Transverse colon (tissue), 4 donors: Measurements from ENCODE around the gene ITGA11. TPM values are rescaled to one million over a fixed set of nuclear protein-coding genes. Genes with fewer than 3 reads are reported as not detected.

ENCODE experiments used
- DNase-seq: peaks from one replicate; pipeline ENCODE4 v3.0.0-alpha.2; 2019
- H3K27ac ChIP-seq, 4 donors: fragments of 200-600 bp; sonication (generic); 2 replicates each; pipeline ENCODE4 v1.5.1; 2016 to 2018; ENCODE audit warnings: inconsistent platforms in 4 of 4
- H3K27me3 ChIP-seq: fragments of 200-600 bp; sonication (generic); 2 replicates; pipeline ENCODE4 v1.5.1; 2017; ENCODE audit warnings: inconsistent platforms
- H3K36me3 ChIP-seq, 4 donors: fragments of 200-600 bp; sonication (generic); 2 replicates each; pipeline ENCODE4 v1.5.1; 2017 to 2019; ENCODE audit warnings: inconsistent platforms in 4 of 4
- H3K4me1 ChIP-seq, 4 donors: fragments of 200-600 bp; sonication (generic); 2 replicates each; pipeline ENCODE4 v1.5.1; 2017 to 2020; ENCODE audit warnings: inconsistent platforms in 4 of 4
- H3K4me3 ChIP-seq, 4 donors: fragments of 200-600 bp; sonication (generic); 1 replicate in 1 of 4; 2 replicates in 3 of 4; pipeline versions ENCODE4 v1.5.1 to v1.6.1; 2017 to 2019; ENCODE audit warnings: inconsistent platforms in 4 of 4
- H3K9me3 ChIP-seq, 2 donors: fragments of 200-600 bp; sonication (generic); 2 replicates each; pipeline ENCODE4 v1.5.1; 2017 to 2019; ENCODE audit warnings: inconsistent platforms in 2 of 2
- CTCF ChIP-seq, 5 experiments: fragments of 200-600 bp in 3 of 5; fragments of 450-650 bp in 2 of 5; sonication (generic) in 3 of 5; IDR thresholded peaks; 1 replicate in 2 of 5; 2 replicates in 3 of 5; pipeline ENCODE4 v1.5.1; 2016 to 2017; ENCODE audit warnings: antibody characterized with exemption in 5 of 5, inconsistent platforms in 3 of 5, mild to moderate bottlenecking in 2 of 5, moderate library complexity in 1 of 5
- EP300 ChIP-seq: sonication (generic); formaldehyde crosslinking; IDR thresholded peaks from one replicate; pipeline ENCODE4 v1.6.1; 2017; ENCODE audit warnings: antibody characterized with exemption, low read depth
- POLR2A ChIP-seq: fragments of 450-650 bp; IDR thresholded peaks from one replicate; pipeline ENCODE4 v1.6.1; 2016; ENCODE audit warnings: antibody characterized with exemption, mild to moderate bottlenecking, moderate library complexity
- POLR2AphosphoS5 ChIP-seq, 3 donors: sonication (generic); formaldehyde crosslinking; IDR thresholded peaks; one replicate each; pipeline ENCODE4 v1.6.1; 2016; ENCODE audit warnings: antibody characterized with exemption in 3 of 3
- WGBS, 2 donors: methylation state at CpG; one replicate each; pipeline ENCODE4 v1.1.5; 2018; ENCODE audit warnings: low coverage in 1 of 2; 5-methylcytosine and 5-hydroxymethylcytosine counted together
- in situ Hi-C, 4 donors: fragments of 200-750 bp; cut with MboI; loops; one replicate each; pipeline versions ENCODE4 v1.15.0 to v1.15.1; 2017; ENCODE audit warnings: low sequenced_read_pairs in 3 of 4, low pct_ligation_motif_present in 1 of 4, low pct_unique_long_range_greater_than_20kb in 1 of 4
- intact Hi-C: fragments of 100-400 bp; cut with DNase I; formaldehyde crosslinking; loops from one replicate; pipeline ENCODE4 v1.15.1; 2023; ENCODE audit warnings: low total_unique reads
- total RNA-seq, 4 donors: library from RNA; depleted of rRNA; stranded (reverse); fragments of >200 nt; gene quantifications; one replicate each; pipeline ENCODE4 v1.1.0, GENCODE V29; 2016

The ITGA11 gene
- total RNA-seq, 4 donors from 2014 or later: 0.37 to 3.2 (median 1.1) TPM

DNA sequence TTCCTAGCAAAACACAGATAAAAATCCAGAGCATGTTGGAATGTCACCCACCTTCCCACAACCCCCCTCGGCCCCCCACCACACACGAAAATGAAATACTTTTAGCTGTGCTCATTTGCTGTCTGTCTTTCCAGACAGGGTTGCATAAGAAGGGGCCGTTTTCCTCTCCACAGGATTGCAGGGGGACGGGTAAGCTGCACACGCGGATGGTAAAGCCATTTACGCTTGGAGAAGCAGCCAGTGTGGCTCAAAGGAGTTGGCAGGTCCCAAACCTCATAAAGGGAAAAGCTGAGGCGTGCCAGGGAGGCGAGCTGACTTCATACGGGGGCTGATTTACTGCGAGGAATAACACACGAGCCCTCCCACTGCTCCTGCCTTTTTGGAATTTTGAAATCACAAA lies 47.4 kb upstream of the ITGA11 start:
- H3K27ac ChIP-seq: peak overlapping the region in 3 of 4 donors; percentile 38 to 45 (median 38)
- TF ChIP-seq POLR2A (no peak), CTCF (IDR thresholded peaks at IDR 0.05) (no peak), POLR2AphosphoS5 (IDR thresholded peaks at IDR 0.05) (peak in 1 of 3 donors; percentile 17), EP300 (no peak)
- in situ Hi-C loops (no loop called here), intact Hi-C loops (no loop called here)
- H3K27me3 ChIP-seq: no peaks in the 10 kb centered on the region
- no peaks in the 10 kb centered on the region for H3K36me3 ChIP-seq
- peak; percentile 24 for DNase-seq
- H3K9me3 ChIP-seq: no peaks in the 10 kb centered on the region
- WGBS, 2 donors: 46 to 50% methylated on average over 8 to 12 of the region's 12 CpGs
- peaks cover 0 to 4% (median 0%) of the 10 kb centered on the region in 4 donors for H3K4me1 ChIP-seq
- H3K4me3 ChIP-seq: no peak overlapping the region

GRCh38 chr15:68478853-68479252 lies 46.9 kb upstream of the ITGA11 start:
- H3K9me3 ChIP-seq: no peaks in the 10 kb centered on the region
- in situ Hi-C loops: no loop called here
- H3K4me3 ChIP-seq: no peak overlapping the region
- no peaks in the 10 kb centered on the region for H3K36me3 ChIP-seq
- DNase-seq: no peak
- no peaks in the 10 kb centered on the region for H3K27me3 ChIP-seq
- TF ChIP-seq EP300 (no peak), POLR2AphosphoS5 (IDR thresholded peaks at IDR 0.05) (no peak), POLR2A (no peak), CTCF (IDR thresholded peaks at IDR 0.05) (no peak)
- H3K4me1 ChIP-seq: peaks cover 0 to 4% (median 0%) of the 10 kb centered on the region in 4 donors
- WGBS, 2 donors: 73 to 78% methylated on average over 3 to 4 of the region's 4 CpGs
- H3K27ac ChIP-seq: peak overlapping the region in 1 of 4 donors; percentile 45
- intact Hi-C loops: no loop called here

GRCh38 chr15:68475449-68475848 lies 43.5 kb upstream of the ITGA11 start:
- TF ChIP-seq POLR2A: no peak
- TF ChIP-seq EP300: no peak
- no peak for TF ChIP-seq POLR2AphosphoS5 (IDR thresholded peaks at IDR 0.05)
- no peak for TF ChIP-seq CTCF (IDR thresholded peaks at IDR 0.05)
- in situ Hi-C loops: no loop called here
- H3K4me3 ChIP-seq: no peak overlapping the region

GRCh38 chr15:68471541-68471940 lies 39.6 kb upstream of the ITGA11 start:
- intact Hi-C loops: no loop called here
- 58 to 74% methylated on average over 5 of the region's 5 CpGs for WGBS, 2 donors
- no peaks in the 10 kb centered on the region for H3K9me3 ChIP-seq
- DNase-seq: no peak
- no peaks in the 10 kb centered on the region for H3K36me3 ChIP-seq
- H3K4me3 ChIP-seq: no peak overlapping the region
- no peak overlapping the region for H3K27ac ChIP-seq
- peaks cover 0 to 6% (median 0%) of the 10 kb centered on the region in 4 donors for H3K4me1 ChIP-seq
- in situ Hi-C loops: no loop called here
- H3K27me3 ChIP-seq: no peaks in the 10 kb centered on the region
- no peak for TF ChIP-seq CTCF (IDR thresholded peaks at IDR 0.05)
- no peak for TF ChIP-seq POLR2AphosphoS5 (IDR thresholded peaks at IDR 0.05)
- TF ChIP-seq EP300: no peak
- no peak for TF ChIP-seq POLR2A

More at GRCh38 chr15:68475449-68475848, 43.5 kb upstream of the ITGA11 start:
- intact Hi-C loops: no loop called here
- H3K9me3 ChIP-seq: no peaks in the 10 kb centered on the region
- no peaks in the 10 kb centered on the region for H3K27me3 ChIP-seq
- no peak for DNase-seq
- H3K4me1 ChIP-seq: peaks cover 0 to 4% (median 0%) of the 10 kb centered on the region in 4 donors
- H3K36me3 ChIP-seq: no peaks in the 10 kb centered on the region
- no peak overlapping the region for H3K27ac ChIP-seq
